D721Med (cell line): Measurements from ENCODE around the gene ISG20.

Source experiments
- DNase-seq: peaks from one replicate; pipeline ENCODE4 v3.0.0; 2011; ENCODE audit warnings: low spot score; ENCODE audit not compliant: insufficient read length
- FAIRE-seq: peaks from 2 replicates; lab custom pipeline; 2011; peaks lifted over from hg19 to GRCh38; lab: Jason Lieb, UNC
- CTCF ChIP-seq: IDR thresholded peaks from 2 replicates; pipeline ENCODE4 v1.5.1; 2012; ENCODE audit warnings: mild to moderate bottlenecking, control low read depth; ENCODE audit not compliant: insufficient read depth; ENCODE audit errors: missing control alignments

Gene ISG20

GRCh38 chr15:88606070-88606794 is 32.6 kb upstream of the ISG20 start:
- DNase-seq (no peak), FAIRE-seq (no peak)
- TF ChIP-seq CTCF = no peak

- no peak for TF ChIP-seq CTCF
- FAIRE-seq (peak; percentile 96), DNase-seq (no peak)
Measured at GRCh38 chr15:88607951-88608350, 30.9 kb upstream of the ISG20 start.

- no peak for TF ChIP-seq CTCF
- no peak for DNase-seq
- FAIRE-seq = no peak
Measured at GRCh38 chr15:88608607-88609181, 30.1 kb upstream of the ISG20 start.

GRCh38 chr15:88609344-88610090 is 29.3 kb upstream of the ISG20 start:
- DNase-seq = no peak
- FAIRE-seq = no peak
- no peak for TF ChIP-seq CTCF

- DNase-seq = no peak
- no peak for TF ChIP-seq CTCF
- no peak for FAIRE-seq
Measured at GRCh38 chr15:88610701-88611231, 28.1 kb upstream of the ISG20 start.

GRCh38 chr15:88612186-88612796 is 26.5 kb upstream of the ISG20 start:
- FAIRE-seq = no peak
- no peak for TF ChIP-seq CTCF

More at GRCh38 chr15:88612186-88612796, 26.5 kb upstream of the ISG20 start:
- no peak for DNase-seq
